ENCODE measurements around the gene CTNNA3.

- TF ChIP-seq CTCF (IDR thresholded peaks at IDR 0.05): no peak
- TF ChIP-seq POLR2A (IDR thresholded peaks at IDR 0.05): no peak
Measured at GRCh38 chr10:66880292-66880691, 815.7 kb downstream of the CTNNA3 start.
